HUES6 (cell line): ENCODE data around the gene DIP2C.

Experiments
- H3K27ac ChIP-seq: 2 replicates; pipeline ENCODE4 v1.7.0; 2013; ENCODE audit warnings: low read depth, mild to moderate bottlenecking, low read length, inconsistent platforms
- H3K27me3 ChIP-seq: 2 replicates; pipeline ENCODE4 v1.6.1; 2013; ENCODE audit warnings: low read length; ENCODE audit not compliant: control insufficient read depth, insufficient read depth
- H3K36me3 ChIP-seq: 2 replicates; pipeline ENCODE4 v1.6.1; 2013; ENCODE audit warnings: low read length; ENCODE audit not compliant: control insufficient read depth, insufficient read depth
- H3K4me1 ChIP-seq: 2 replicates; pipeline ENCODE4 v1.6.1; 2013; ENCODE audit warnings: low read length; ENCODE audit not compliant: control insufficient read depth, insufficient read depth
- H3K4me3 ChIP-seq: 2 replicates; pipeline ENCODE4 v1.5.1; 2013; ENCODE audit warnings: low read depth, low read length
- H3K9ac ChIP-seq: one replicate; pipeline ENCODE4 v1.6.1; 2013; ENCODE audit warnings: mild to moderate bottlenecking, low read length
- H3K9me3 ChIP-seq: 2 replicates; pipeline ENCODE4 v1.6.1; 2013; ENCODE audit warnings: low read depth, low read length; ENCODE audit not compliant: control insufficient read depth, insufficient read depth

The DIP2C gene

DNA sequence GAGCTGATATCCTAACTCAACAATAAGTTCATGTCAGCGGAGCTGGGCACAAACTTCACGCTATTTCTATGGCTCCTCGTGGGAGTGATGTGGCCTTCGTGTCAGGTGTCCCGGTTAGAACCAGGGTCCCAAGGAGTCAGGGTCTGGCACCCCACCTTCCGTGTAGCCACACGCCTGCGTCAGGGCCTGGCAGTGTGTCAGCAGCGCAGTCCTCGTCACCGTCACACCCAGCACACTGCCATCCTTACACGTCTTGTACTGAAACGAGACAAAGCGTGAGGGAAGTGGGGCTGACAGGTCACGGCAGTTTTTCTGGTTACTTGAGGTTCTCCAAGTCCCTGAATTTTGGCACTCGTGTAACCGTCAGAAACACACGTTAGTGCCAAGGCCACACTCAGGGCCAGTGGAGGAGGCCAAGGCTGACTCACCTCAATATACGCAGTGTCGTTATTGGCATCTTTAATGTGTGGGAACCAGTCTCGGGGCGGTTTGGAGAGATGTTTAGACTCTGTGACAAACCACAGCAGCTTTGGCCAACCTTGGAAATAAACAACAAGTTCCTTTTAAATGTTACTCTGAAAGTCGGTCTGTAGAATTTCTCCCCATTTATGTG is 299.5 kb downstream of the DIP2C start:
- H3K9me3 ChIP-seq: no peaks in the 10 kb centered on the region
- no peaks in the 10 kb centered on the region for H3K27me3 ChIP-seq
- peaks cover 19% of the 10 kb centered on the region for H3K36me3 ChIP-seq
- no peak overlapping the region for H3K27ac ChIP-seq
- H3K9ac ChIP-seq: no peak overlapping the region
- peaks cover 7% of the 10 kb centered on the region for H3K4me1 ChIP-seq
- H3K4me3 ChIP-seq: no peak overlapping the region

DNA sequence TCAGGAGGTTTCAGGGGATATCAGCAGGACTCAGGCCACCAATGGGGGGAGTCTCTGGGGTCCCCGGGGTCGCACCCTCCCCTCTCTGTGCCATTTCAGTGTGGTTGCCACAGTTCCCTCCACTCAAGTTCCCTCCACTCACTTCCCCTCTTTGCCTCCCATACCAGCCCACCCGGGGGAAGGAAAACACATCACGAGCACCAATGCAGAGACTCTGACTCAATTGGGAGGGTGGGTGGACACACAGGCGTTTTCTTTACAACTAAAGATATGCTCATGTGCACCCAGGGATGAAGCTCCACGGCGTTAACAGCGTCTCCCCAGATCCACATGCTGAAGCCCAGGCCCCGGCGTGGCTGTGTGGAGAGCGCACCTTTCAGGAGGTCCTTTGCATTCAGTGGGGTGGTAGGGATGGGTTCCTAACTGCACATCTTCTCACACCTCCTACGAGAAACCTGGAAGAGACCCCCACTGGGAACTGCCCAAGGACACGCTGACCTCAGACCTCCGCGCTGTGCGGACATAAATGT is 300.1 kb downstream of the DIP2C start:
- H3K27ac ChIP-seq: no peak overlapping the region
- H3K9me3 ChIP-seq: no peaks in the 10 kb centered on the region
- H3K36me3 ChIP-seq: peaks cover 24% of the 10 kb centered on the region
- H3K27me3 ChIP-seq: no peaks in the 10 kb centered on the region
- H3K9ac ChIP-seq: no peak overlapping the region
- H3K4me3 ChIP-seq: no peak overlapping the region
- peaks cover 2% of the 10 kb centered on the region; the same call in 1 of the 2 replicates for H3K4me1 ChIP-seq

DNA sequence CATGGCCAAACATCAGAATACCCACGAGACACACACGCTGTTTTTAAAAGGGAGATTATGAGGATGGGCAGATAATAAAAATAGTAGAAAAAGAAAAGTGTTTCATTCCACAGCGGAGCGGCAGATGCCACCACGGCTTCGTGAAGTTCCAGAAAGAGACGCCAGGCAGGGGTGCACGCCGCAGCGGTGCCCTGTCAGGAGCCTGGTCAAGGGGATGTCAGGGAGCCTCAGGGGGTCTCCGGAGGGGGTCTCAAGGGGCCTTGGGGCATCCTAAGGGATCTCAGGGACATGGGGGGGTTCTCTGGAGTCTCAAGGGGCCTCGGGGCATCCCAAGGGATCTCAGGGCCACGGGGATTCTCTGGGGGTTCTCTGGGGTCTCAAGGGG is 300.8 kb downstream of the DIP2C start:
- Histone ChIP-seq H3K4me3 (no peak overlapping the region), H3K9ac (no peak overlapping the region), H3K9me3 (no peaks in the 10 kb centered on the region), H3K4me1 (no peaks in the 10 kb centered on the region), H3K27me3 (no peaks in the 10 kb centered on the region), H3K36me3 (peaks cover 25% of the 10 kb centered on the region), H3K27ac (no peak overlapping the region)

DNA sequence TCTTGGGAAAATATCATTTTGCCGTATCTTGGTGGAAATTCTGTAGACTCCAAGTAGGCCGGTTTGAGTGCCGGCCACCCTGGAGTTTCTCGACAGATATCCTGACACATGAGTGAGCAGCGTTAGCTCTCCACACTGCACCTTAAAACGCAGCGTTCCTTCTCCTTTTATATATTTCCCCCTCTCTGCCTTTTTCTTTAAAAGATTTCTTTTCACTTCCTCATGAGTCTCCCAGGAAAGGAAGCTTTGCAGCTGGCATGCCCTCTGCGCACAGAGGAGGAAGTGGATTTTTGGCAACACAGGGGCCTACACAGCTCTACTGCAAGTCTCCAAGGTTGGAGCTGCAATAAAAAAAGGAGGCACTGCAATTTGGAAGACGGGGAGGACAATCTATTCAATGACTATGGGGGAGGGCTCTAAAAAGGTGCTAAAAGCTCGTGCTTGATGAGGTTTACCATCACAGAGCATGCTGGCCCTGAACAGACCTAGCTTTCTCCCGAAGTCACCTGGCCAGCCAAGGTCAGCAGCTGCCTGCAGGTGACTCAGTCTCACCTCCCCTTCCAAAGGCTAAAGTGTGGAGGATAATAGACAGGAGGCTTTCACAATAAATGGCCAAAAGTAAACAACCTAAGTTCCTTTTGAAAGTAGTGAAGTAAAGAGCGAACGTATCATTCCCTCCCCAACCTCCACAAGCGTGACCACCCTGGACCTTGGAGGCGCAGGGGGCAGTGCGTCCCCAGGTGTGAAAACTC is 301.4 kb downstream of the DIP2C start:
- peaks cover 27% of the 10 kb centered on the region for H3K36me3 ChIP-seq

DNA sequence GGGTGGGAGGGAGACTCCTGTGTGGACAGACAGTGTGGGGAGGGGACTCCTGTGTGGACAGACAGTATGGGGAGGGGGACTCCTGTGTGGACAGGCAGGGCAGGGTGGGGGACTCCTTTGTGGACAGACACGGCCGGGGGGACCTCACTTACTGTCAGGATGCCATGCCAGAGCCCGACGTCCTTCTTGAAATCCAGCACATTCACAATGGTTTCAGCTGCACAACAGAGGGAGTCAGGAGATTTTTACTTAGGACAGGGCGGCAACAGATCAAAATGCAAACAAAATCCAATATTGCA is 301.9 kb downstream of the DIP2C start:
- H3K9me3 ChIP-seq: no peaks in the 10 kb centered on the region
- H3K4me1 ChIP-seq: no peaks in the 10 kb centered on the region
- peaks cover 28% of the 10 kb centered on the region for H3K36me3 ChIP-seq
- H3K4me3 ChIP-seq: no peak overlapping the region
- no peak overlapping the region for H3K27ac ChIP-seq
- no peak overlapping the region for H3K9ac ChIP-seq
- no peaks in the 10 kb centered on the region for H3K27me3 ChIP-seq

More for the DNA sequence above, 301.4 kb downstream of the DIP2C start:
- no peaks in the 10 kb centered on the region for H3K27me3 ChIP-seq
- H3K9me3 ChIP-seq: no peaks in the 10 kb centered on the region
- H3K27ac ChIP-seq: no peak overlapping the region
- H3K4me3 ChIP-seq: no peak overlapping the region
- H3K4me1 ChIP-seq: no peaks in the 10 kb centered on the region
- no peak overlapping the region for H3K9ac ChIP-seq

DNA sequence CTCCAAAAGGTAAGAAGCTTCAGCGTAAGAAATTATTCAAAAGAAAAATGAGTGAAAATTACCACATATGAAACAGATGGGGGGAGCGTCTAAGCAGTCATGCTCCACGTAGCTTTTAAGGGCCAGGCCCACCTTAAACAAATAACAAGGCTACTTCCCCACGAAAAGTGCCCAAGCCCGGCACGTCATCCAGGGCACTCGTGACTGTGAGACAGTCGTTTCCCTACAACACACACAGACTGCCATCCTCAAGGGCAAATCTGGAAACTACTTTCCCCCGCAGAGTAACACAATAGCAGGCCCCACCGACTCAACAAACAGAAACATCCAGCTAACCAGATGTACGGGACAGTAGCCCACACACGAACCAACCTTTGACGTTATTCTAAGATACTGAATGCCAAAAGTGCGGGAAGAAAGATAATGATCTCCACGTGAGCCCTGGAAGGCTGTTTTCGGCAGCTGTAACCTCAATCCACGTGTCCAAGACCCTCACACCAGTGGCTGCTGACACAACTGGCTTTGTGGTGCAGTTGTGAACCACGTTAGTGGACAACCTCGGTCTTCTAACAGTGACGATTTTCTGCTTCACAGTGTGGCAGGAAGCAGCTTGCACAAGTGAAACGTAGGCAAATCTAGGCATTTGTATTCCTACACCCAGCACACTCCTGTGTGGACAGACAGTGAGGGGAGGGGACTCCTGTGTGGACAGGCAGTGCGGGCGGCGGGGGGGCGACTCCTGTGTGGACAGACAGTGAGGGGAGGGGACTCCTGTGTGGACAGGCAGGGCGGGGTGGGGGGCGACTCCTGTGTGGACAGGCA is 302.5 kb downstream of the DIP2C start:
- no peaks in the 10 kb centered on the region for H3K4me1 ChIP-seq
- no peaks in the 10 kb centered on the region for H3K27me3 ChIP-seq
- H3K4me3 ChIP-seq: no peak overlapping the region
- H3K27ac ChIP-seq: no peak overlapping the region
- no peak overlapping the region for H3K9ac ChIP-seq
- no peaks in the 10 kb centered on the region for H3K9me3 ChIP-seq
- H3K36me3 ChIP-seq: peaks cover 28% of the 10 kb centered on the region

DNA sequence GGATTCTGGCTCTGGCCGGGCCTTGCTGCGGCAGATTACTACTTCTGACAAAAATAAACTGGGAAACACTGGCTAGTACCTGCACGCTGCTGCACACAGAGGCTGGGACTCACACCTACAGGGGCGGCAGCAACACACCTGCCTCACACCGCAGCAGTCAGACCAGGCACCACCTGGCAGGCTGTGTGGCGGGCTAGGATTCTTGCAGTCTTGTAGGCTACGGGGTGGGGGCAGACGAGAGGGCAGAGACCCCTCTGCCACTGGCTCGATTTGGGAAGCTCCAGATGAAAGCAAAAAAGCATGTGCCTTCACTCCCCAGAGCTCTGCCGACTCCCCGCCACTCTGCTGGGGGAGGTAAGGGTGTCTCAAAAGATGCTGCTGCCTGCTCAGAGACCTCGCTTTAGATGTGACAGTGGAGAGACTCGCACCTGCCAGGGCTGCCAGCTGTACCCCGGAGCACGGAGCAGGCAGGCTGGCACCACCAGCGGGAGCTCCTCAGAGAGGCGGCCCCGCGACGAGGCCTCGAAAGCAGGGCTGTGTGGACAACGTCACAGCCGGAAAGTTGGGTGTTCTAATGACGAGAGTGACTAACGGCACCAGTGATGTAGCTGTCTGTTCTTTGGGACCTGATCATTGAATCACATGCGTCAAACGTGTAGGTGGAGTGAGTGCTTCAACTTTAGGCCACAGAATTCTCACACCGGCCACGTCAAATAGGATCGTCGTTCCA is 303.7 kb downstream of the DIP2C start:
- Histone ChIP-seq H3K9me3 (no peaks in the 10 kb centered on the region), H3K27ac (no peak overlapping the region), H3K36me3 (peaks cover 37% of the 10 kb centered on the region), H3K9ac (no peak overlapping the region), H3K4me3 (no peak overlapping the region), H3K27me3 (no peaks in the 10 kb centered on the region), H3K4me1 (no peaks in the 10 kb centered on the region)

DNA sequence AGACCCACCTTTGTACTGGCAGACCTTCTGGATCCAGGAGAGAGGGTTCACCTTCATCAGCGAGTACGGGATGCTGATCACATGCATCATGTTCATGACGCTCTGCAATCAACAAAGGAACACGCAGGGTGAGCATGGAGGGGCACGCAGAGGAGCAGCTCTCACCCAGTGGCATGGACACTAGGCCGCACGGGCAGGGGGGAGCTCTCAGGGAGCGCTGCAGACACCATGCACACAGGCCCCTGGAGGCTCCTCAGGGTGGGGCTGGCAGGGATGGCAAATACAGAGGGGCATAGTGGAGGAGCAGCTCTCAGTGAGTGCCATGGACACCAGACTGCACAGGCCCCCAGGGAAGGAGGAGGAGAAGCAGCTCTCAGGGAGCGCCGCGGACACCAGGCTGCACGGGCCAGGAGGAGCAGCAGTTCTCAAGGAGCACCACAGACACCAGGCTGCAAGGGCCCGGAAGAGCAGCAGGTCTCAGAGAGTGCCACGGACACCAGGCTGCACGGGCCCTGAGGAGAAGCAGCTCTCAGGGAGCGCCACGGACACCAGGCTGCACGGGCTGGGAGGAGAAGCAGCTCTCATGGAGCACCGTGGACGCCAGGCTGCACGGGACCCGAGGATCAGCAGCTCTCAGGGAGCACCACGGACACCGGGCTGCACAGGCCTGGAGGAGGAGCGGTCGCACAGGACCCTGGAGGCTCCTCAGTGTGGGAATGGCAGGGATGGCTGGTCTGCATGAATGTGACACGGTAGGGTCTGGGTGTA is 304.7 kb downstream of the DIP2C start:
- Histone ChIP-seq H3K9ac (no peak overlapping the region), H3K4me1 (no peaks in the 10 kb centered on the region), H3K27me3 (no peaks in the 10 kb centered on the region), H3K4me3 (no peak overlapping the region), H3K36me3 (peaks cover 32% of the 10 kb centered on the region), H3K27ac (no peak overlapping the region), H3K9me3 (no peaks in the 10 kb centered on the region)

DNA sequence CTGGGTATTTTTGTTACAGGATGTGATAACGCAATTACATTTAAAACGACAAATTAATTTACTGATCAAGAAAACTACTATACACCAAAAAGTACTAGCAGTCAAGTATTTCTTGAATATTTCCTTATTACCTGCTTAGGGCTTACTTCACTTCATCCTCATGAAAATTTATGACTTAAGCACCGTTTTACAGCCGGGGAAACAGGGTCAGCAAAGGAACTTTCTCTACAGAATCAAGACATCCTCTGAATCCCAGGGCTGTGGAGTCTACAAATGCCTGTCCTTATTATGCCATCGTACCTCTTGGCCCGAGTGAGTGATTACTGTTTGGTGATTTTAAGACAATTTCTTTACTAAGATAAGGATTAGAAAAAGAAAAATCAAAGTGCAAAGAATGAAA is 305.9 kb downstream of the DIP2C start:
- H3K27ac ChIP-seq: no peak overlapping the region
- H3K9me3 ChIP-seq: no peaks in the 10 kb centered on the region
- H3K4me3 ChIP-seq: no peak overlapping the region
- peaks cover 27% of the 10 kb centered on the region for H3K36me3 ChIP-seq
- no peaks in the 10 kb centered on the region for H3K4me1 ChIP-seq
- no peak overlapping the region for H3K9ac ChIP-seq
- H3K27me3 ChIP-seq: no peaks in the 10 kb centered on the region

DNA sequence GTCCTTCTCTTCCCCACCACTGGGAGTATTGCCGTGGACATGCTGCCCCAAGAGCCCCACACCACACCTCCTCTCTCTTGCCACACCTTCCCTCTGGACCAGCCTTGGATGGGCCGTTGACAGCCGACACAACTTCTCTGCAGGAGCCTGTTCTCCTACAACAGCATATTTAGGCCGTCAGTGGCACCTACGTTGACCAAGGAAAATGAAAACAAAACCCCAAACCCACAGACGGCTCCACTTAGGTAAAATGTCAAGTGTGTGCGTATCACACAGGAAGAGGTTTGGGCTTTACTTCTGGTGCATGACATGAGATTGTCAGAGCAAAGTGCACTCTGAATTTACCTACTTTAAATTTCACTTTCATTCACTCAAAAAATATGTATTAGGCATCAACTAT is 307.7 kb downstream of the DIP2C start:
- no peak overlapping the region for H3K27ac ChIP-seq
- H3K4me3 ChIP-seq: no peak overlapping the region
- no peaks in the 10 kb centered on the region for H3K9me3 ChIP-seq
- H3K4me1 ChIP-seq: no peaks in the 10 kb centered on the region
- peaks cover 23% of the 10 kb centered on the region; the same call in 1 of the 2 replicates for H3K36me3 ChIP-seq
- H3K27me3 ChIP-seq: no peaks in the 10 kb centered on the region
- no peak overlapping the region for H3K9ac ChIP-seq
